Measurements from ENCODE around the gene TEX13C. TPM values are rescaled to one million over a fixed set of nuclear protein-coding genes. Genes with fewer than 3 reads are reported as not detected.

The TEX13C gene
- total and polyA plus RNA-seq, 4 donors = not detected

GRCh38 chrX:125289209-125289608, 30.5 kb upstream of the TEX13C start:
- no peak overlapping the region for H3K9ac ChIP-seq (ENCODE audit: low read depth in 1 of 2, low read length in 2 of 2)
- TF ChIP-seq FOXA2 (IDR thresholded peaks at IDR 0.05) (no peak), YY1 (IDR thresholded peaks at IDR 0.05) (peak; percentile 20), JUND (IDR thresholded peaks at IDR 0.05) (peak in 1 of 2 donors; percentile 59), SP1 (IDR thresholded peaks at IDR 0.05) (peak; percentile 82), GABPA (IDR thresholded peaks at IDR 0.05 in 1 of 2, conservative IDR thresholded peaks at IDR 0.05 in 1 of 2) (no peak), EGR1 (IDR thresholded peaks at IDR 0.05; ENCODE audit: low read depth in 2 of 2) (no peak), HNF4G (IDR thresholded peaks at IDR 0.05) (peak; percentile 44), HNF4A (conservative IDR thresholded peaks at IDR 0.05) (peak; percentile 90 to 91), RAD21 (IDR thresholded peaks at IDR 0.05) (peak in 1 of 2 donors; percentile 9), FOXA1 (IDR thresholded peaks at IDR 0.05) (no peak), TAF1 (conservative IDR thresholded peaks at IDR 0.05) (no peak), RXRA (IDR thresholded peaks at IDR 0.05) (peak in 1 of 2 donors; percentile 44), NR2F2 (IDR thresholded peaks at IDR 0.05) (no peak), ZBTB33 (IDR thresholded peaks at IDR 0.05) (peak; percentile 19), CTCF (IDR thresholded peaks at IDR 0.05; ENCODE audit: low read depth, low read length, missing input control) (no peak)
- TF ChIP-seq, protein P1, sequence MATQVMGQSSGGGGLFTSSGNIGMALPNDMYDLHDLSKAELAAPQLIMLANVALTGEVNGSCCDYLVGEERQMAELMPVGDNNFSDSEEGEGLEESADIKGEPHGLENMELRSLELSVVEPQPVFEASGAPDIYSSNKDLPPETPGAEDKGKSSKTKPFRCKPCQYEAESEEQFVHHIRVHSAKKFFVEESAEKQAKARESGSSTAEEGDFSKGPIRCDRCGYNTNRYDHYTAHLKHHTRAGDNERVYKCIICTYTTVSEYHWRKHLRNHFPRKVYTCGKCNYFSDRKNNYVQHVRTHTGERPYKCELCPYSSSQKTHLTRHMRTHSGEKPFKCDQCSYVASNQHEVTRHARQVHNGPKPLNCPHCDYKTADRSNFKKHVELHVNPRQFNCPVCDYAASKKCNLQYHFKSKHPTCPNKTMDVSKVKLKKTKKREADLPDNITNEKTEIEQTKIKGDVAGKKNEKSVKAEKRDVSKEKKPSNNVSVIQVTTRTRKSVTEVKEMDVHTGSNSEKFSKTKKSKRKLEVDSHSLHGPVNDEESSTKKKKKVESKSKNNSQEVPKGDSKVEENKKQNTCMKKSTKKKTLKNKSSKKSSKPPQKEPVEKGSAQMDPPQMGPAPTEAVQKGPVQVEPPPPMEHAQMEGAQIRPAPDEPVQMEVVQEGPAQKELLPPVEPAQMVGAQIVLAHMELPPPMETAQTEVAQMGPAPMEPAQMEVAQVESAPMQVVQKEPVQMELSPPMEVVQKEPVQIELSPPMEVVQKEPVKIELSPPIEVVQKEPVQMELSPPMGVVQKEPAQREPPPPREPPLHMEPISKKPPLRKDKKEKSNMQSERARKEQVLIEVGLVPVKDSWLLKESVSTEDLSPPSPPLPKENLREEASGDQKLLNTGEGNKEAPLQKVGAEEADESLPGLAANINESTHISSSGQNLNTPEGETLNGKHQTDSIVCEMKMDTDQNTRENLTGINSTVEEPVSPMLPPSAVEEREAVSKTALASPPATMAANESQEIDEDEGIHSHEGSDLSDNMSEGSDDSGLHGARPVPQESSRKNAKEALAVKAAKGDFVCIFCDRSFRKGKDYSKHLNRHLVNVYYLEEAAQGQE (IDR thresholded peaks at IDR 0.05) = no peak
- TF ChIP-seq, protein P2, sequence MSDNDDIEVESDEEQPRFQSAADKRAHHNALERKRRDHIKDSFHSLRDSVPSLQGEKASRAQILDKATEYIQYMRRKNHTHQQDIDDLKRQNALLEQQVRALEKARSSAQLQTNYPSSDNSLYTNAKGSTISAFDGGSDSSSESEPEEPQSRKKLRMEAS (IDR thresholded peaks at IDR 0.05) = no peak
- TF ChIP-seq, protein P3, sequence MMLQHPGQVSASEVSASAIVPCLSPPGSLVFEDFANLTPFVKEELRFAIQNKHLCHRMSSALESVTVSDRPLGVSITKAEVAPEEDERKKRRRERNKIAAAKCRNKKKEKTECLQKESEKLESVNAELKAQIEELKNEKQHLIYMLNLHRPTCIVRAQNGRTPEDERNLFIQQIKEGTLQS (IDR thresholded peaks at IDR 0.05) = no peak
- H3K36me3 ChIP-seq (ENCODE audit: control insufficient read depth in 4 of 4, insufficient read depth in 3 of 4, low read depth in 1 of 4, low read length in 3 of 4) = no peaks in the 10 kb centered on the region
- H3K27ac ChIP-seq (ENCODE audit: low read depth in 1 of 2, low read length in 2 of 2) = no peak overlapping the region
- no peak overlapping the region for H3K4me3 ChIP-seq (ENCODE audit: low read depth in 1 of 3, low read length in 3 of 3)
- no peak for DNase-seq (ENCODE audit: low spot score)
- no peaks in the 10 kb centered on the region for H3K9me3 ChIP-seq (ENCODE audit: control insufficient read depth in 4 of 4, low read length in 3 of 4)
- peaks cover 0 to 12% (median 5%) of the 10 kb centered on the region in 4 donors for H3K4me1 ChIP-seq (ENCODE audit: control insufficient read depth in 4 of 4, insufficient read depth in 4 of 4, low read length in 3 of 4)
- H3K27me3 ChIP-seq (ENCODE audit: control insufficient read depth in 4 of 4, insufficient read depth in 4 of 4, low read length in 3 of 4) = no peaks in the 10 kb centered on the region
- 30% methylated on average over 1 of the region's 1 CpG for WGBS
